HEK293T (cell line): ENCODE measurements around the gene OLFM1.

ENCODE experiments used
- ARNT ChIP-seq: fragments of 450-650 bp; IDR thresholded peaks from 2 replicates; pipeline ENCODE4 v1.6.1; 2017; ENCODE audit warnings: mild to moderate bottlenecking
- BHLHE40 ChIP-seq: fragments of 450-650 bp; IDR thresholded peaks from 2 replicates; pipeline ENCODE4 v1.6.1; 2016; ENCODE audit warnings: mild to moderate bottlenecking, moderate library complexity, borderline replicate concordance
- ELF4 ChIP-seq: fragments of 450-650 bp; IDR thresholded peaks from 2 replicates; pipeline ENCODE4 v1.6.1; 2017; ENCODE audit warnings: antibody characterized with exemption
- FOXA1 ChIP-seq: fragments of 450-650 bp; IDR thresholded peaks from 2 replicates; pipeline ENCODE4 v1.6.1; 2016; ENCODE audit warnings: mild to moderate bottlenecking
- FOXK2 ChIP-seq: fragments of 450-650 bp; IDR thresholded peaks from 2 replicates; pipeline ENCODE4 v1.6.1; 2016; ENCODE audit warnings: mild to moderate bottlenecking
- FOXM1 ChIP-seq: fragments of 450-650 bp; IDR thresholded peaks from 2 replicates; pipeline ENCODE4 v1.6.1; 2017; ENCODE audit warnings: mild to moderate bottlenecking, borderline replicate concordance
- HDGF ChIP-seq: fragments of 450-650 bp; IDR thresholded peaks from 2 replicates; pipeline ENCODE4 v1.6.1; 2017; ENCODE audit warnings: antibody characterized with exemption, borderline replicate concordance
- L3MBTL2 ChIP-seq: fragments of 450-650 bp; conservative IDR thresholded peaks from 2 replicates; pipeline ENCODE4 v1.6.1; 2016; ENCODE audit warnings: mild to moderate bottlenecking
- LEF1 ChIP-seq: fragments of 450-650 bp; IDR thresholded peaks from 2 replicates; pipeline ENCODE4 v1.6.1; 2017; ENCODE audit warnings: mild to moderate bottlenecking, borderline replicate concordance
- NFRKB ChIP-seq: fragments of 450-650 bp; IDR thresholded peaks from 2 replicates; pipeline ENCODE4 v1.6.1; 2016; ENCODE audit warnings: mild to moderate bottlenecking, moderate library complexity
- SP1 ChIP-seq: fragments of 450-650 bp; IDR thresholded peaks from 2 replicates; pipeline ENCODE4 v1.6.1; 2017
- SUZ12 ChIP-seq: fragments of 450-650 bp; IDR thresholded peaks from 2 replicates; pipeline ENCODE4 v1.6.1; 2016; ENCODE audit warnings: mild to moderate bottlenecking
- TARDBP ChIP-seq: fragments of 450-650 bp; IDR thresholded peaks from 2 replicates; pipeline ENCODE4 v1.6.1; 2016
- ZNF384 ChIP-seq: fragments of 450-650 bp; IDR thresholded peaks from 2 replicates; pipeline ENCODE4 v1.6.1; 2016

GRCh38 chr9:135083241-135083810 lies 4.1 kb upstream of the OLFM1 start:
- no peak for TF ChIP-seq ELF4
- TF ChIP-seq SP1, result no peak
- TF ChIP-seq SUZ12, result no peak
- no peak for TF ChIP-seq NFRKB
- TF ChIP-seq TARDBP, result no peak
- TF ChIP-seq ZNF384, result no peak
- no peak for TF ChIP-seq BHLHE40
- TF ChIP-seq FOXM1, result no peak
- no peak for TF ChIP-seq FOXK2
- no peak for TF ChIP-seq FOXA1
- no peak for TF ChIP-seq L3MBTL2
- no peak for TF ChIP-seq ARNT
- TF ChIP-seq HDGF, result no peak
- TF ChIP-seq LEF1, result no peak
